Measurements from ENCODE around the gene LCOR. TPM values are rescaled to one million over a fixed set of nuclear protein-coding genes. Genes with fewer than 3 reads are reported as not detected.

LCOR gene
- total RNA-seq (2014; rRNA removed; shearing (Covaris generic)) (9.1 and 12.9 TPM in 2 replicates), polyA plus RNA-seq (2016; fragmentation: Nextera tagmentation; extraction: Ambion mirVana) (9.4 and 14.8 TPM in 2 replicates)

DNA sequence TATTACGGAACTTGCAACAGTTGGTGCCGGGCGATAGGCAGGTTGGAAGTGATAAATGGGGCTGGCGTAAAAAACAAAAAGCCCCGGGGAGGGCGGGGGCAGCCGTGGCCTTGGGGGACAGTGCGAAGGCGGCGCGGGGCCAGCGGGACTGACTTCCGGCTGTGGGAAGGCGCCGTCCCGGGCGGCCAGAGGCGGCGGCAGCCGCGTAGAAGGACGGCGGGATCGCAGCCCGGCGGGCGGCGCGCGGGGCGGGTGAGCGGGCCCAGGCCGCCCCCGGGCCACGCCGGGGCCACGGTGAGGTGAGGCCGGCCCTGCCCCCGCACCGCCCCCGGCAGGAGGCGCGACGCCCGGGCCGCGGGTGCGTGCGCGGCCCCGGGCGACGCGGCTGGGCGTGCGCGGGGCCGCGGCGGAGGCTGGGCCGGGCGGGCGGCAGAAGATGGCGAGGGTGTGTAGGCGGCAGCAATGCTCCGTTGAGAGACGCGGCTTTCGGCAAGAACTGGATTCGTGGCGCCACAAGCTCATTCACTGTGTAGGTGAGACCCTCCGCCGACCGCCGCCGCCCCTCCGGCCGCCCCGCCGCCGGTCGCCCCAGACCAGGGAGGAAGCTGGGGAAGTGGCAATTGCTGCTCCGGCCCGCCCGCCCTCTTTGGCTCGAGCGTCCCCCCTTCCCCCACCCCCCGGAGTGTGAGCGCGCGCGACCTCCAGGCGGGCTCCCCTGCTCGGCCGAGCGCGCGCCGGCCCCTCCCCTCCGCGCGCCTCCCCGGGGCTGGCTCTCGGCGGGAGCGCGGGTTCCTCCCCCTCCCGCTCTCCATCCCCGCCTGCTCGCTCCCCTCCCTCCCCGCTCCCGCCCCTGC is at the start of gene LCOR:
Gene LCOR, plus strand, starts transcription at position 432 of the 854 bp plus-strand sequence. CDS start 116,760 bp downstream, outside the sequence.
- peaks cover 25% of the 10 kb centered on the region for H3F3A ChIP-seq (ENCODE audit: insufficient read depth)
- H3K4me1 ChIP-seq (ENCODE audit: insufficient read depth), result peaks cover 35% of the 10 kb centered on the region
- H3K36me3 ChIP-seq (ENCODE audit: low read depth), result no peaks in the 10 kb centered on the region
- DNase-seq, result peak; percentile 93
- in situ Hi-C loops (cut with MboI), result no loop called here
- peaks cover 43% of the 10 kb centered on the region for H3K79me2 ChIP-seq (ENCODE audit: insufficient read depth)
- WGBS, 2 experiments (ENCODE audit: low coverage in 1 of 2, low lambda C conversion rate in 2 of 2, missing lambda C conversion rate in 2 of 2), result 0 to 2% methylated on average over 8 to 46 of the region's 112 CpGs
- H3K4me2 ChIP-seq (ENCODE audit: unreplicated experiment), result peak within 1 kb of the TSS; percentile 91
- TF ChIP-seq EZH2phosphoT487 (IDR thresholded peaks at IDR 0.05; ENCODE audit: insufficient read depth, low read depth), result no peak
- no peak for TF ChIP-seq EZH2 (IDR thresholded peaks at IDR 0.05; ENCODE audit: insufficient read depth, poor library complexity, severe bottlenecking)
- H3K9me3 ChIP-seq (ENCODE audit: low read depth), result no peaks in the 10 kb centered on the region
- peak within 1 kb of the TSS; percentile 91 for H2AFZ ChIP-seq
- no peaks in the 10 kb centered on the region for H3K9me2 ChIP-seq (ENCODE audit: insufficient read depth)
- H3K9ac ChIP-seq, result peak within 1 kb of the TSS; percentile 87
- H3K27me3 ChIP-seq (replicated peaks; ENCODE audit: insufficient read depth), result no peaks in the 10 kb centered on the region
- H3K4me3 ChIP-seq, result peak within 1 kb of the TSS; percentile 89
- H3K27ac ChIP-seq, result peak within 1 kb of the TSS; percentile 81
- H4K20me1 ChIP-seq (ENCODE audit: insufficient read depth), result peaks cover 11% of the 10 kb centered on the region; the same call in 1 of the 2 replicates

DNA sequence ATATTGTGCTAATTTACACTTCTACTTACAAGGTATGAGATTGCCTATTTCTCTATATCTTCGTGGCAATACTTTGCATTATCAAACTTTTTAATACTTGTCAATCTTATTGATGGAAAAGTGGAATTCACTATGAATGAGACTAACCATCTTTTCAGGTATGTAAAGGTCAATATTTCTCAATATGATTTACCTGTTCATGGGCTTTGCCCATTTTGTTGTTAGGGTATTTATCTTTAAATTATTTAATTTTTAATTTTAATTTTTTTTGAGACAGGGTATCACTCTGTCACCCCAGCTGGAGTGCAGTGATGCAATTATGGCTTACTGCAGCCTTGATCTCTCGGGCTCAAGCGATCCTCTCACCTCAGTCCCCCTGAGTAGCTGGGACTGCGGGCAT is 47.8 kb upstream of the LCOR start:
- H4K20me1 ChIP-seq (ENCODE audit: insufficient read depth), result no peaks in the 10 kb centered on the region
- WGBS, 2 experiments (ENCODE audit: low coverage in 1 of 2, low lambda C conversion rate in 2 of 2, missing lambda C conversion rate in 2 of 2), result 69 to 75% methylated on average over 4 of the region's 4 CpGs

DNA sequence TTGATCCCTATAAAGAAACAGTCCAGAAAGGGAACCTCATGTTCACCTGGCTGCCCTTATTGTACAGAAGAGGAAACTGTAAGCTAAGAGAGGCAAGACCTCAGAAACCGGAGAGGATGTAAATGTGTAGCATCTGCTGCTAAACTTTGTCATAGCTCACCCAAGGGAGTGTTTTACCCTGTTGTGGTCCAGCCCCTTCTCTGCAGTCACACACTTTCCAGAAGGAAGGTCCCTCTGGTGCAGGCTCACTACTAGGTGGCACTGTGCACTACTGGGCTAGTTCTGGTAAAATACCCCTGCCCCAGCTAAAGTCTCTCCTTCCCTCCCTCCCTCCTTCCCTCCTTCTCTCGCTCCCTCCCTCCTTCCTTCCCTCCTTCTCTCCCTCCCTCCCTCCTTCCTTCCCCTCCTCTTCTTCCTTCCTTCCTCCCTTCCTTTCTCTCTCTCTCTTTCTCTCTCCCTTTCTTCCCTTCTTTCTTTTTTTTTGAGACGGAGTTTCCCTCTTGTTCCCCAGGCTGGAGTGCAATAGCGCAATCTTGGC is 42.5 kb upstream of the LCOR start:
- Histone ChIP-seq H3K4me3 (no peak overlapping the region), H3K36me3 (ENCODE audit: low read depth) (no peaks in the 10 kb centered on the region), H3K9me3 (ENCODE audit: low read depth) (no peaks in the 10 kb centered on the region), H3K79me2 (ENCODE audit: insufficient read depth) (no peaks in the 10 kb centered on the region), H2AFZ (no peak overlapping the region), H3K27me3 (replicated peaks; ENCODE audit: insufficient read depth) (no peaks in the 10 kb centered on the region), H3K27ac (no peak overlapping the region), H4K20me1 (ENCODE audit: insufficient read depth) (no peaks in the 10 kb centered on the region), H3K9ac (no peak overlapping the region), H3K4me2 (ENCODE audit: unreplicated experiment) (no peak overlapping the region), H3F3A (ENCODE audit: insufficient read depth) (no peaks in the 10 kb centered on the region), H3K9me2 (ENCODE audit: insufficient read depth) (no peaks in the 10 kb centered on the region), H3K4me1 (ENCODE audit: insufficient read depth) (no peaks in the 10 kb centered on the region)
- 42 to 51% methylated on average over 3 to 4 of the region's 4 CpGs for WGBS, 2 experiments (ENCODE audit: low coverage in 1 of 2, low lambda C conversion rate in 2 of 2, missing lambda C conversion rate in 2 of 2)
- no peak for DNase-seq
- no peak for TF ChIP-seq EZH2 (IDR thresholded peaks at IDR 0.05; ENCODE audit: insufficient read depth, poor library complexity, severe bottlenecking)
- no peak for TF ChIP-seq EZH2phosphoT487 (IDR thresholded peaks at IDR 0.05; ENCODE audit: insufficient read depth, low read depth)
- in situ Hi-C loops (cut with MboI), result no loop called here

More for the DNA sequence above, 47.8 kb upstream of the LCOR start:
- Histone ChIP-seq H3K36me3 (ENCODE audit: low read depth) (no peaks in the 10 kb centered on the region), H2AFZ (no peak overlapping the region), H3K4me3 (no peak overlapping the region), H3K4me1 (ENCODE audit: insufficient read depth) (no peaks in the 10 kb centered on the region), H3K9me3 (ENCODE audit: low read depth) (no peaks in the 10 kb centered on the region), H3K79me2 (ENCODE audit: insufficient read depth) (no peaks in the 10 kb centered on the region), H3K27me3 (replicated peaks; ENCODE audit: insufficient read depth) (no peaks in the 10 kb centered on the region), H3F3A (ENCODE audit: insufficient read depth) (no peaks in the 10 kb centered on the region), H3K4me2 (ENCODE audit: unreplicated experiment) (no peak overlapping the region), H3K9me2 (ENCODE audit: insufficient read depth) (no peaks in the 10 kb centered on the region), H3K9ac (no peak overlapping the region), H3K27ac (no peak overlapping the region)
- DNase-seq, result no peak
- TF ChIP-seq EZH2phosphoT487 (IDR thresholded peaks at IDR 0.05; ENCODE audit: insufficient read depth, low read depth) (no peak), EZH2 (IDR thresholded peaks at IDR 0.05; ENCODE audit: insufficient read depth, poor library complexity, severe bottlenecking) (no peak)
- in situ Hi-C loops (cut with MboI), result no loop called here

DNA sequence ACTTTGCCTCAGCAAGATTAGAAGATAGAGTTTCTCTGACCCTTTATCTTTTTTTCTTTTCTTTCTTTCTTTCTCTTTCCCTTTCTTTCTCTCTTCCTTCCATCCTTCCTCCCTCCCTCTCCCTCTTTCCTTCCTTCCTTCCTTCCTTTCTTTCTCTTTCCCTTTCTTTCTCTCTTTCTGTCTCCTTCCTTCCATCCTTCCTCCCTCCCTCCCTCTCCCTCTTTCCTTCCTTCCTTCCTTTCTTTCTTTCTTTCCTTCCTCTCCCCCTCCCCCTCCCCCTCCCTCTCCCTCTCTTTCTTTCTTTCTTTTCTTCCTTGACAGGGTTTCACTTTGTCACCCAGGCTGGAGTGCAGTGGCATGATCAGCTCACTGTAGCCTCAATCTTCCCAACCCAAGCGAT is 40.2 kb upstream of the LCOR start:
- no peaks in the 10 kb centered on the region for H3K79me2 ChIP-seq (ENCODE audit: insufficient read depth)
- H3K4me3 ChIP-seq, result no peak overlapping the region
- no peaks in the 10 kb centered on the region for H3K36me3 ChIP-seq (ENCODE audit: low read depth)
- H3K9me3 ChIP-seq (ENCODE audit: low read depth), result no peaks in the 10 kb centered on the region
- no peaks in the 10 kb centered on the region for H3K27me3 ChIP-seq (replicated peaks; ENCODE audit: insufficient read depth)
- H3K9ac ChIP-seq, result no peak overlapping the region
- H2AFZ ChIP-seq, result no peak overlapping the region
- no peaks in the 10 kb centered on the region for H3F3A ChIP-seq (ENCODE audit: insufficient read depth)
- no peaks in the 10 kb centered on the region for H3K9me2 ChIP-seq (ENCODE audit: insufficient read depth)
- H3K4me2 ChIP-seq (ENCODE audit: unreplicated experiment), result no peak overlapping the region
- H3K4me1 ChIP-seq (ENCODE audit: insufficient read depth), result no peaks in the 10 kb centered on the region
- H3K27ac ChIP-seq, result no peak overlapping the region
- in situ Hi-C loops (cut with MboI), result no loop called here
- TF ChIP-seq EZH2phosphoT487 (IDR thresholded peaks at IDR 0.05; ENCODE audit: insufficient read depth, low read depth), result no peak
- no peak for TF ChIP-seq EZH2 (IDR thresholded peaks at IDR 0.05; ENCODE audit: insufficient read depth, poor library complexity, severe bottlenecking)
- no peak for DNase-seq
- WGBS, 2 experiments (ENCODE audit: low coverage in 1 of 2, low lambda C conversion rate in 2 of 2, missing lambda C conversion rate in 2 of 2), result 97 to 100% methylated on average over 1 of the region's 1 CpG
- H4K20me1 ChIP-seq (ENCODE audit: insufficient read depth), result no peaks in the 10 kb centered on the region

Data from GM23248 (cell line).